VCaP (cell line): ENCODE data around the gene PCDH17.

Source experiments
- H3K27ac ChIP-seq: fragments of 450-650 bp; 2 replicates; pipeline ENCODE4 v1.5.1; 2017
- CTCF ChIP-seq: fragments of 450-650 bp; conservative IDR thresholded peaks from 2 replicates; pipeline ENCODE4 v1.5.1; 2017; ENCODE audit warnings: mild to moderate bottlenecking, moderate library complexity

PCDH17 gene

DNA sequence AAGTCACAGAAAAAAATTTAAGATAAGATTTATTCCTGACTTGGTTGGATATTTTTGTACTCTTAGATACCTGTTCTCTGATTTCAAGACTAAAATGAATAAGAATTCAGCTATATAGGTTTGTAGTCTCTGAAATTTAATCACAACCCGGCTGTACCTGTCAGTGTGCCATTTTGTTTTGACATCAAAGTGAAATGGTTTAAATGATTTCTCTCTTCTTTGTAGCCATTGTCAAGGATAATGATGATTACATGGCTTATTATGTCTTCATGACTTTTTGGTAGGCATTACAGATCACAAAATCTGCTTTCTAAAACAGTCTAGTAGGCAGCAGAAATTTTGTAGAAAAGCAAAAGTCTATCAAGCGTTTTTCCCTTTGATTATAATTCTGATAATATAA, 72.5 kb downstream of the PCDH17 start:
- TF ChIP-seq CTCF = no peak
- H3K27ac ChIP-seq = no peak overlapping the region

GRCh38 chr13:57716295-57716694, 84.8 kb downstream of the PCDH17 start:
- no peak for TF ChIP-seq CTCF
- no peak overlapping the region for H3K27ac ChIP-seq

GRCh38 chr13:57724486-57725272, 93.1 kb downstream of the PCDH17 start:
- TF ChIP-seq CTCF = no peak
- no peak overlapping the region for H3K27ac ChIP-seq

GRCh38 chr13:57725480-57725879, 93.9 kb downstream of the PCDH17 start:
- H3K27ac ChIP-seq = no peak overlapping the region
- TF ChIP-seq CTCF = no peak

GRCh38 chr13:57726981-57727380, 95.4 kb downstream of the PCDH17 start:
- H3K27ac ChIP-seq = no peak overlapping the region
- TF ChIP-seq CTCF = no peak

DNA sequence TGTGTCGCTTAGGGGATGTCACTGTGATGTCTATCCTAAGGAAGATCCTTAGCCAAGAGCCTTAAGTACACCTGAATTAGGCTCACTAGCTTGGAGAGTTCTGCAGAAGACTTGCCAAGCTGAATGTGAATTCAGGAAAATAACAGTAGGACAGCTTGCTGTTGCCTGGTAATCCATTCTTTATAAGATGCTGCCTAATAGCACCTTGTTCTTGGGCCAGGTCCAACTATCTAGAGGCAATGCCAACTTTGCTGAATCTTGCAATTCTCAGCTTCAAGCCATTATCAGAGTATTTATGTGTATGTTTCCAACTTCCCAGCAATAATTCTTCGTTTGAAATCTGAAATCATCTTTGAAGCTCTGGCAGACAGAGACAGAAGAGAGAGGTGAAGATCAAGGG, 102.8 kb downstream of the PCDH17 start:
- H3K27ac ChIP-seq = no peak overlapping the region
- no peak for TF ChIP-seq CTCF

- H3K27ac ChIP-seq = no peak overlapping the region
- no peak for TF ChIP-seq CTCF
These were observed 107.5 kb downstream of the PCDH17 start for GRCh38 chr13:57739089-57739488.
